ENCODE measurements around the gene ZRANB3. TPM values are rescaled to one million over a fixed set of nuclear protein-coding genes. Genes with fewer than 3 reads are reported as not detected.

The ZRANB3 gene
- 12.0 and 13.5 TPM in 2 replicates for total RNA-seq

DNA sequence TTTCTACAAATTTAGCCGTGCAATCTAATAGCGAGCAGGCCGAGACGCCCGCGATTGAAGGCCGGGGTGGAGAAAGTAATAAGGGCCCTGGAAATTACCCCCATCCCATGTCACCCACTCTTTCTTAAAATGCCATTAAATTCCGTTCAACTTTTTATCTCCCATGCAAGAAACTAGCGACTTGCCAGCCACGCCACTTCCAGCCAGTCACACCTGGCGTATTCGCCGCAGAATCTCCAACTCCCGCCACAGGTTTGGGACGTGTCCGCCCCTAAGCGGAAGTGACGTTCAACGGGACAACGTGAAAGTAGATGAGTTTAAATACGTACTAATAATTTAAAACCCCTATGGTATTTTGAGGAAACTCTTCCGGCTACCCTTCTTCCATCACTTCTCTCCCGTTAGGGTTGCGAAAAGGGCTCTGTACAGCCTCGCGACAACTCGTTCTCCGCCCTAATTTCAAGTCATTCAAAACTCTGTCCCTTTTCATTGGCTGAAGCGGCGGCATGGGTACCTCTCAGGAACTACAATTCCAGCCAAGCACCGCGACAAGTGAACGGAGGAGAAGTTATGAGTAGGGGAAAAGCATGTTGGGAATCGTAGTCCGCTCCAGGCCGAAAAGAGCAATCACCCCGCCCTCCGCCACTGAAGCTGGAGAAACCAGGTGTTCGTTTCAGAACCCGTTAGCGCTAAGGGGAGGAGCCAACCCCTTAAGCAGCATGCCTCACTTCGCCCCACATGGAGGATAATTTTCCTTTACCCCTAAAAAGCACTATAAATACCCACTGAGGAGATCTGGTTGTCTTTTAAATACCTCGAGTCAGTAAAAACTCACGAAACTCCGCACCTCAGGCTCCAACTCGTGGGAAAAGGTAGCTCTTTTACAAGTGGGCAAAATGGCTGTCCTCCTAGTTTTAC lies at the start of gene ZRANB3:
Gene ZRANB3, minus strand, starts transcription at position 906 of the 918 bp plus-strand sequence.

DNA sequence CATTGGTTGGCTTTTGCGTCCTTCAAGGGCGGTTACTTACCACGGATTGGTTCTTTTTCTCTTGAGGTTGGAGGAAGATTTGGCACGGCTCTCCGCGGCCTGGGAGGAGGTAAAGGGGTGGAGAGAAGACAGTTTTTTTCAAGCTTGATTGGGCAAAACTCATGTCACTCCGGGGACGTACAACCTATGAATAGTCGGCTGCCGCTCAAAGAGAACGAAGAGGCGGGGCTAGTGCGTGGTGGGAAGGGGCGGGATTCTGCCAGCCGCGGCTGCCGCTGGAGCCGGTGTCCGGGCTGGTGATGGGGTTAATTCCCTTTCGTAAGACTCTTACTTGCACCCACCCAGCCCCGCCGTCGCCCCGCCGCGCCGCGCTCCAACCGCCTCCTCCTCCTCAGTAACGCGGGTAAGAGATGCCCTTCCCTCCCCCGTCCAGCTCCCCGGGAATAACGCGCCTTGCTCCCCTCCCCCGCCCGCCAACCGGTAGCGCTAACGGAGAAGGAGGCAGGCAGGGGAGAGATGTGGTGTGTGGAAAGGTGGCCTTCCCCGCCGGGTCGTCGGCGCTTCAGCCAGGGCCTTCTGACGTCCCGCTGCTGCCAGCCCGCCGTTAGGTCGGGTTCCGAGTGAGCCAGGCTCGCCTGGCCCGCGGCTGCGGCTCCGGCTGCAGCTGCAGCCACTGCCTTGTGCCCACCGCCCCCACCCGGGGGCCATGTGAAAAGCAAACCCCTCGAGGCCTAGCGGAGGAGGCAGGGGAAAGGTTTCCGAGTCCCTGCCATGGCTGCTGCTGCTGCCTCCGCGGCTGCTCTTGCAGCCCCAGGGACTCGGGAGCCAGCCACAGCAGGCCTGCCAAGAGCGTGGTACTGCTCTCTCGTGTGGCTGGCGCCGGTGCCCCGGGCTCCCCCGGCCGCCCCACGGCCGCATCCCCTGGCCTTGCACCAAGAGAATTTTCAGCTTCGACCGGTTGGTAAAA lies 496 bp upstream of the ZRANB3 start, which contains the start of gene R3HDM1:
Gene R3HDM1, plus strand, starts transcription at position 254 of the 967 bp plus-strand sequence. CDS start 73,362 bp downstream, outside the sequence.

Small RNA genes within 50 kb of the gene (small RNA-seq; reads per million reads assigned to genes)
- gene SNORA40B = not detected

Other genes with a start within 250 kb of the ZRANB3 start
- 13.5 and 20.4 TPM in 2 replicates for gene R3HDM1, start 266 bp upstream of the ZRANB3 start, total RNA-seq
- 119 and 120 TPM in 2 replicates for gene UBXN4, start 210.6 kb upstream of the ZRANB3 start, total RNA-seq

Measured in articular chondrocyte of knee joint (primary cell).